CD4-positive, alpha-beta T cell treated with Interferon alpha-2 for 1 hour (primary cell): ENCODE results near the gene MCM3AP.
A peak's percentile ranks its signal among the peaks of the same experiment; 100 is the strongest.

Source experiments
- DNase-seq, 2 donors: peaks; one replicate each; pipeline ENCODE4 v3.0.0-alpha.2; 2020 to 2022

The MCM3AP gene

DNA sequence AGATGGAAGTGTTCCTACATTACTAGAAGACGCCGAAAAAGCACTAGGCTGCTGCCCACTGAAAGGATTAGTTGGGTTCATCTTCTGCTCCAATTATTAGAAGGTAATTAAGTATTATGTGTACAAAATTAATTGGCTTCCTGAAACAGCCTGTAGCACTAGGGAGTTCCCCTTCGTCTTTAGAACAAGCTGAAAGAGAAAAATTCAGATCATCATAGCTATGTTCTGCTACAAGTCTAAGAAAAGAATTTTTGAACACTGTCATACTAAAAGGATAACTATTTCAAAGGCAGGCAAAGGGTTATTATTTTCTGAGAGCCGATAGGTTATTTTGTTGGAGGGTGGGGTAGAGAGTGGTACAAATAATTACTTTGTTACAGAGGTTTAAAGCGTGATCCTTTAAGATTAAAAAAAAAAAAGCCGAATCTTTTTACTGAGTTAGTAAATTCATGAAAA is at the start of gene MCM3AP:
TSS of gene MCM3AP (minus strand) at position 406 of the 456 bp plus-strand sequence. CDS start at position 81, 325 bp downstream.
- no peak for DNase-seq

GRCh38 chr21:46334351-46335140 is 49.1 kb upstream of the MCM3AP start:
- no peak for DNase-seq

- no peak for DNase-seq
These were observed 44.4 kb upstream of the MCM3AP start for GRCh38 chr21:46329796-46330195.

DNA sequence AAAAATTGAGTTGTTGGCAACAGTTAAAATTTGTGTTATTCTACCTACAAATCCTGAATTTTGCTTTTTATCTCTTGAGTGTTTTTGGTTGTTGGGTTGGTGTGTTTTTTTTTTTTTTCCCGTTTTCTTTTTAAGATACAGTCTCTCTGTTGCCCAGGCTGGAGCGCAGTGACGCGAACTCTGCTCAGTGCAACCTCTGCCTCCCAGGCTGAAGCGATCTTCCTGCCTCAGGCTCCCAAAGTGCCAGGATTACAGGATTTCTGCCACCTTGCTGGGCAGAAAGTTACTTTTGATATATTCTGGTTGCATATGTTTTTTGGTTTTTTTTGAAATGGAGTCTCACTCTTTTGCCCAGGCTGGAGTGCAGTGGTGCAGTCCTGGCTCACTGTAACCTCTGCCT is 42.7 kb upstream of the MCM3AP start:
- DNase-seq = no peak

DNA sequence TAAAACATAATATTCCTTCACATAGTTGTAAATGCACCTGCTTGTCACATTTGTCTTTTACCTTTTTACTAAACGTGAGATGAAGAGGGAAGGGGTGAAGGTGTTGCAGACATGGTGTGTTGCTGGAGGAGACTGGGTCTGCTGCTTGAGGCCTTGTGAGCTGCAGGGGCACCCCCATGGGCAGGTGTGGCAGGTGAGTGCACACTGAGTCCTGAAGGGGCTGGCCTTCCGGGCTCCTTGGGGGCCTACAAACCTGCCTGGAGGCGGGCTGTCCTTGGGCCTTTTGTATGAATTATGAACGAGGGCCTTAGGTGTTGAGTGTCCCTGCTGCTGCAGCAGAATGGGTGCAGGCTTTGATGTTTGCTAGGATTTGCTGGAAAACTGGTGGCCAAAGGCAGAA is 42.3 kb upstream of the MCM3AP start:
- DNase-seq = no peak

GRCh38 chr21:46326110-46326703 is 40.8 kb upstream of the MCM3AP start:
- no peak for DNase-seq

- DNase-seq = peak; percentile 9 to 36
These were observed 39.9 kb upstream of the MCM3AP start for GRCh38 chr21:46325073-46325912.

GRCh38 chr21:46324390-46325072 is 39.1 kb upstream of the MCM3AP start:
- DNase-seq = peak; percentile 86 to 89

- DNase-seq = peak; percentile 98 to 99
These were observed 38.4 kb upstream of the MCM3AP start, which contains the start of the genes C21orf58 and PCNT for GRCh38 chr21:46323710-46324389. Gene C21orf58 (minus strand): TSS chr21:46323870. CDS start chr21:46322738, 1,132 bp downstream. Gene PCNT (plus strand): TSS chr21:46324156. CDS start chr21:46324229, 73 bp downstream.

GRCh38 chr21:46323227-46323709 is 37.9 kb upstream of the MCM3AP start:
- DNase-seq = no peak

- no peak for DNase-seq
These were observed 37.2 kb upstream of the MCM3AP start for GRCh38 chr21:46322351-46323226.

DNA sequence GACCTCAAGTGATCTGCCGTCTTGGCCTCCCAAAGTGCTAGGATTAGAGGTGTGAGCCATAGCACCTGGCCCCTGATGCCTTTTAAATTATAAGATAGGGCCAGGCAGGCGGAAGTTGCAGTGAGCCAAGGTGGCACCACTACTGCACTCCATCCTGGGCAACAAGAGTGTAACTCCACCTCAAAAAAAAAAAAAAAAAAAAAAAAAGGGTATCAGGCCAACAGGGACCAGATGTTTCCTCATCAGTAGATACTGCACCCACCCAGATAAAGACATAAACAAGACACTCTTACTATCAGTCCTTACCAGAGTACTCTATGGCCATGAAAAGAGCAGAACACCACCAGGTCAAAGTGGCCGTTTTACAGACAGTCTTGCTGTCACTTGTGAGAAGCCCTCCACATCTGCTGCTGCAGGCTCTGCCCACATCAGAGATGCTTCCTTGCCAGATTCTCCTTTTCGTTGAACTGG is 35.0 kb upstream of the MCM3AP start:
- DNase-seq = no peak

DNA sequence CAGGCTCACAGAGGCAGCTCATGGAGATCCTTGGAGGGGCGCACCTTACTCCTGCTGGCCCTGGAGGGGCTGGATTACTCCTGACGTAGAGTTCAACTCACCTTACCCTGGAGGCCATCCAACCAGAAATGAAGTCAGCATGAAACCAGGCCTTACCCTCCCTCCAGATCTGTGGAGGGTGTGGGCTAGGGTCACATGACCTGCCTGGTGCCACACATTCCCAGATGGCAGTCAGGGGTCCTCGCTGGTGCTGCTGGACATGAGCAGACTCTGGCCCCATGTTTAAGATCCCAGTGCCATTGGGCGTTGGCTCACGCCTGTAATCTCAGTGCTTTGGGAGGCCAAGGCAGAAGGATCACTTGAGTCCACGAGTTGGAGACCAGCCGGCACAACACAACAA is 33.8 kb upstream of the MCM3AP start:
- no peak for DNase-seq

- DNase-seq = no peak
These were observed 33.0 kb upstream of the MCM3AP start for GRCh38 chr21:46318464-46318845.

DNA sequence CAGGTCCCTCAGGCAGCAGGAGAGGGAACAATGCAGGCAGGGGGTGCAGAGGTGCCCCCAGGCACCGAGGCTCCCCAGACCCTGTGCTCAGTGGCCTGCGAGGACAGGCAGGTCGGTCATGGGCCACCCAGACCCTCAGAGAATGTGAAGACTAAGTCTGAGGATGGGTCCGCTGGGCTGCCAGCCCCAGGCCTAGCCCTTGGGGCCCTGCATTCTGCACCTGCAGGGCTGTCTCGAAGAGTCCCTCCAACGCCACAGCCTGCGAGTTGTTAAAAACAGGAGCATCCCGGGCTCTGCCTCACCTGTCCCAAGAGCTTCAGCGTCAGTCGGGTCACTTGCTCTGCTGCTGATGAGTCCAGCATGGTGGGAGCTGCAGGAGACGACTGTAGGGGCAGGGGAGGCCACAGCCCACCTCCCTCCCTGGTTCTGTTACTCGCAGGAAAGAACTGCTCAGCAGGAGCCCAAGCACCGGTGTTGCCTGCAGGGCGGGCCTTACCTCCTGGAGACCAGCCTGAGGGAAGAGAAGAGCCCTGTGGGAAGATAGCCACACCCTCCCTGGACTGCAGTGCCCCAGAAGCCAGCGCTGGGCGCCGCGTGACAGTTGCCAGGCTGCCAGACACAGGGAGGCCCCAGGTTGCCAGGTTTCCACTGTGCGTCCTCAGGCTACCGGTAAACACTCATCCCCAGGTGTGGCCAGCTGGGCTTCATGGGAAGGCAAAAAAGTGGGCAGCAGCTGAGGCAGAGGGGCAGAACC is 32.5 kb upstream of the MCM3AP start:
- DNase-seq = no peak

- no peak for DNase-seq
These were observed 31.4 kb upstream of the MCM3AP start for GRCh38 chr21:46316708-46317324.

GRCh38 chr21:46314441-46315020 is 29.1 kb upstream of the MCM3AP start:
- no peak for DNase-seq

DNA sequence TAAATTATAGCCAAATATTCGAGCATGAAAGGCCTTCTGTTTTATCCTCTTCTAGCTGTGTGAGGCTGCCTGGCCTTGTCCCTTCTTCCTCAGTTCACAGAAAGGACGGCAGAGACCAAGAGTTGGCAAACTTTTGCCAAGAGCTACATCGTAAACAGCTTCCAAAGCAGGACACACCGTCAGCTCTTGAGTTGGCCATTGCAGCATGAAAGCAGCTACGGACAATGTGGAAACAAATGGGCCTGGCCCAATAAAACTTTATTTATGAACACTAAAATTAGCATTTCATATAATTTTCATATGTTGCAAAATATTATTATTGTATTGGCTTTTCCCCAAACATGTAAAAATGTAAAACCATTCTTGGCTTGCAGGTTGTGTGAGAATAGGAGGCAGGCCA is 27.5 kb upstream of the MCM3AP start:
- no peak for DNase-seq

- DNase-seq = no peak
These were observed 26.2 kb upstream of the MCM3AP start for GRCh38 chr21:46311568-46311967.
